Measurements from ENCODE around the gene NEIL3. TPM values are rescaled to one million over a fixed set of nuclear protein-coding genes. Genes with fewer than 3 reads are reported as not detected.

NEIL3 gene
- total RNA-seq, 4 donors from 2014 or later = 0.11 to 0.50 TPM; not detected in 2

- no peak overlapping the region for H3K27ac ChIP-seq (replicated peaks in 1 of 4)
- intact Hi-C loops (cut with DNase I) = no loop called here
- DNase-seq (ENCODE audit: extremely low spot score) = no peak
- H3K4me3 ChIP-seq = no peak overlapping the region
- H3K4me1 ChIP-seq = no peaks in the 10 kb centered on the region
- no peaks in the 10 kb centered on the region for H3K36me3 ChIP-seq
- no peaks in the 10 kb centered on the region for H3K9me3 ChIP-seq
- 81% methylated on average over 5 of the region's 5 CpGs for WGBS
- no peaks in the 10 kb centered on the region for H3K27me3 ChIP-seq
- TF ChIP-seq CTCF (IDR thresholded peaks at IDR 0.05) = no peak
Measured at GRCh38 chr4:177401658-177402273, 92.1 kb downstream of the NEIL3 start.

- WGBS = 64% methylated on average over 6 of the region's 6 CpGs
- H3K27ac ChIP-seq (replicated peaks in 1 of 4) = no peak overlapping the region
- TF ChIP-seq CTCF (IDR thresholded peaks at IDR 0.05) (no peak), POLR2AphosphoS5 (IDR thresholded peaks at IDR 0.05) (no peak), EP300 (IDR thresholded peaks at IDR 0.05) (no peak), POLR2A (IDR thresholded peaks at IDR 0.05; ENCODE audit: low read depth) (no peak)
Measured at GRCh38 chr4:177403746-177404145, 94.1 kb downstream of the NEIL3 start.

GRCh38 chr4:177404342-177404741 lies 94.7 kb downstream of the NEIL3 start:
- DNase-seq (ENCODE audit: extremely low spot score) = no peak
- H3K4me1 ChIP-seq = no peaks in the 10 kb centered on the region
- H3K9me3 ChIP-seq = no peaks in the 10 kb centered on the region
- TF ChIP-seq EP300 (IDR thresholded peaks at IDR 0.05) (no peak), POLR2AphosphoS5 (IDR thresholded peaks at IDR 0.05) (no peak), POLR2A (IDR thresholded peaks at IDR 0.05; ENCODE audit: low read depth) (no peak), CTCF (IDR thresholded peaks at IDR 0.05) (no peak)
- H3K36me3 ChIP-seq = no peaks in the 10 kb centered on the region
- no peaks in the 10 kb centered on the region for H3K27me3 ChIP-seq
- H3K4me3 ChIP-seq = no peak overlapping the region
- intact Hi-C loops (cut with DNase I) = no loop called here
- H3K27ac ChIP-seq (replicated peaks in 1 of 4) = no peak overlapping the region
- WGBS = 67% methylated on average over 3 of the region's 3 CpGs

More at GRCh38 chr4:177403746-177404145, 94.1 kb downstream of the NEIL3 start:
- no peak for DNase-seq (ENCODE audit: extremely low spot score)
- Histone ChIP-seq H3K4me3 (no peak overlapping the region), H3K36me3 (no peaks in the 10 kb centered on the region), H3K9me3 (no peaks in the 10 kb centered on the region), H3K27me3 (no peaks in the 10 kb centered on the region), H3K4me1 (no peaks in the 10 kb centered on the region)
- intact Hi-C loops (cut with DNase I) = no loop called here

GRCh38 chr4:177404986-177405385 lies 95.3 kb downstream of the NEIL3 start:
- no peak overlapping the region for H3K4me3 ChIP-seq
- no peaks in the 10 kb centered on the region for H3K9me3 ChIP-seq
- 82% methylated on average over 4 of the region's 4 CpGs for WGBS
- no peak for DNase-seq (ENCODE audit: extremely low spot score)
- no peaks in the 10 kb centered on the region for H3K27me3 ChIP-seq
- no peaks in the 10 kb centered on the region for H3K36me3 ChIP-seq
- H3K4me1 ChIP-seq = no peaks in the 10 kb centered on the region
- intact Hi-C loops (cut with DNase I) = no loop called here
- H3K27ac ChIP-seq (replicated peaks in 1 of 4) = no peak overlapping the region
- no peak for TF ChIP-seq POLR2A (IDR thresholded peaks at IDR 0.05; ENCODE audit: low read depth)
- no peak for TF ChIP-seq CTCF (IDR thresholded peaks at IDR 0.05)
- TF ChIP-seq POLR2AphosphoS5 (IDR thresholded peaks at IDR 0.05) = no peak
- TF ChIP-seq EP300 (IDR thresholded peaks at IDR 0.05) = no peak

GRCh38 chr4:177405508-177405907 lies 95.8 kb downstream of the NEIL3 start:
- Histone ChIP-seq H3K27me3 (no peaks in the 10 kb centered on the region), H3K4me3 (no peak overlapping the region), H3K4me1 (no peaks in the 10 kb centered on the region), H3K27ac (replicated peaks in 1 of 4) (no peak overlapping the region), H3K36me3 (no peaks in the 10 kb centered on the region), H3K9me3 (no peaks in the 10 kb centered on the region)
- WGBS = 38% methylated on average over 2 of the region's 2 CpGs
- DNase-seq (ENCODE audit: extremely low spot score) = no peak
- intact Hi-C loops (cut with DNase I) = no loop called here
- TF ChIP-seq EP300 (IDR thresholded peaks at IDR 0.05) = no peak
- TF ChIP-seq POLR2A (IDR thresholded peaks at IDR 0.05; ENCODE audit: low read depth) = no peak
- TF ChIP-seq CTCF (IDR thresholded peaks at IDR 0.05) = no peak
- TF ChIP-seq POLR2AphosphoS5 (IDR thresholded peaks at IDR 0.05) = no peak

All from esophagus muscularis mucosa (tissue), 4 donors.